ENCODE measurements around the gene THBS3.
A peak's percentile ranks its signal among the peaks of the same experiment; 100 is the strongest.
"Not testable (repeated sequence)": the region's sequence is repeated elsewhere in the genome, so short reads cannot be mapped to it uniquely, and the experiment has no call there.

The THBS3 gene

DNA sequence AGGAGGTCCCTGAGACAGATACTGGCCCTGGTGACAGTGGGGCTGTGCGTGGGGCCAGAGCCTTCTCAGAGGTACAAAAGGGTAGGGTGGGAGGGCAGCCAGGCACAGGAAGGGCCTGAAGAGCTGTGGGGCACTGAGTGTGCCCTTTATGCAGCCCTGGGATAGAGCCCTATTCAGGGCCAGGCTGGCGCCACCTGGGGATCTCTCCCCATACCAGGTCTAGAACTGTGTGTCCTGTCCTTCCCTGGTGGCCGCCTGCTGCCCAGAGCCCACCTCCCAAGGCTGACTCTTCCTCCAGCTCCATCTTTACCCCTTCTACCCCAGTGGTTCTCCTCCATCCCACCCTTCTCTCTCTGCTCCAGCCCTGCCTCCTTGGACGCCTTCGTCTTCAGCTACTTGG, 25.8 kb upstream of the THBS3 start:
- 100% methylated on average over 1 of the region's 5 CpGs; no CpG with 5 or more reads in 1 of the 2 experiments for WGBS, 2 experiments (ENCODE audit: insufficient coverage in 2 of 2)
- not testable (repeated sequence) for H3K4me1 ChIP-seq (ENCODE audit: control insufficient read depth, insufficient read depth, low read length, poor library complexity, severe bottlenecking); H3K4me3 ChIP-seq (ENCODE audit: extremely low read depth, insufficient read depth, low read length, poor library complexity, severe bottlenecking); H3K9me3 ChIP-seq (ENCODE audit: control insufficient read depth, low read length); H3K27ac ChIP-seq (ENCODE audit: low read depth, low read length, severe bottlenecking)
- H3K36me3 ChIP-seq (ENCODE audit: control insufficient read depth, insufficient read depth, low read length), result peaks cover 20% of the 10 kb centered on the region

DNA sequence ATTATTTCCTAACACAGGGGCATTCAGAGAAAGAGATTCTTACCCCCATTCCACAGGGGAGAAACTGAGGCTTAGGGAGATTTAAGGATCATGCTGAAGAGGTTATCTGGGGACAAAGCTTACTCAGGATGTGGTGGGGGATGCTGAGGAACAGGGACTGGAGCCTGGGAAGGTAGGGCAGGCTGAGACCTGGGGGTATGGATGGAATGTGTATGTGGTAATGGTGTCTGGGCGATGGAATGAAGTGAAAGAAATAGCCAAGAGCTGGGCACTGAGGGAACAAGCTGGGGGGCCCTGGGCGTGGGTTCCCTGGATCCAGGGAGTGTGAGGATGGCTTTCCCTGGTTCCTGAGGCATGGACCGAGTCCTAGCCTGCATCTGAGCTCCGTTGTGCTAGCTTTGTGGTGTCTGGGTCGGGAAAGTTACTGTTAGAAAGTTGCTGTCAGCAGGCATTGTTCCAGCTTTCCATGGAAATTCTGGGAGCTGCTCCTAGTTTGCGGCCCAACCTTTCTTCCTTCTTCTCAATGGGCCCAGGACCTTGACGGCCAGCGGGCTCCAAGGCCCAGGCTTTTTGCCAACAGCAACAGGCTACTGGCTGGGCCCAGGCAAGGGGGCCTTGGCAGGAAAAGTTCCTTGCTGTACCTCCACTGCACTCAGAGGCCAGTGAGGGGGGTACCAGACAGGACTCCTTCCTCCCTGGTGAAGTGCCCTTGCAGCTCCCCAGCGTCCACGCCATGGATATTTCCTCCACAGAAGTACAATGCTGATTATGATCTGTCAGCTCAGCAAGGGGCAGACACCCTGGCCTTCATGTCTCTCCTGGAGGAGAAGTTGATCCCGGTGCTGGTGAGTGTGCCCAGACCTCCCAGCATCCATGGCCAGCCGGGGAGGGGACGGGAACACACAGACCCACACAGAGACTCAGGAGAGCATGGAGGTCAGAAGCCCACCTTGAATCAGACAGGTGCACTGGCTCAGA, 24.6 kb upstream of the THBS3 start:
- peaks cover 15% of the 10 kb centered on the region for H3K36me3 ChIP-seq (ENCODE audit: control insufficient read depth, insufficient read depth, low read length)
- not testable (repeated sequence) for H3K9me3 ChIP-seq (ENCODE audit: control insufficient read depth, low read length); H3K27ac ChIP-seq (ENCODE audit: low read depth, low read length, severe bottlenecking); H3K4me3 ChIP-seq (ENCODE audit: extremely low read depth, insufficient read depth, low read length, poor library complexity, severe bottlenecking); H3K4me1 ChIP-seq (ENCODE audit: control insufficient read depth, insufficient read depth, low read length, poor library complexity, severe bottlenecking)
- 92 to 97% methylated on average over 6 to 7 of the region's 13 CpGs for WGBS, 2 experiments (ENCODE audit: insufficient coverage in 2 of 2)

DNA sequence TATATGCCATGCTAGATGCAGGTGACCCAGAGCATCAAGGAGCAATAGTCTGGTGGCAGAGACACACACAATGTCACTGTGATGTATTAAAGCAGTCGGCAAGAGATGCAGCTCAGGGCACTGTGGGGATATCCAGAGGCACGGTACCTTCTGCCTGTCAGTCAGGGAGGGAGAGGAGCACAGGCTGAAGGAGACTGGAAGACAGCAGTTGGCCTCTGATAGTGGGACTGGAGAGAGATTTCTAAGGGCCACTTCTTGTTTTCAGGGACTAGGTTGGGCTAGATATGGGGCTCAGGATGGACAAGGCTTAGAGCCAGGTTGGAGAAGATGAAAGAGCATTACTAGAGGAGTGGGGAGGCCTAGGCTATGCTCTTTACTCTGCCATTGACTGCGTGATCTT, 23.6 kb upstream of the THBS3 start:
- H3K36me3 ChIP-seq (ENCODE audit: control insufficient read depth, insufficient read depth, low read length); H3K9me3 ChIP-seq (ENCODE audit: control insufficient read depth, low read length); H3K4me3 ChIP-seq (ENCODE audit: extremely low read depth, insufficient read depth, low read length, poor library complexity, severe bottlenecking); H3K4me1 ChIP-seq (ENCODE audit: control insufficient read depth, insufficient read depth, low read length, poor library complexity, severe bottlenecking); H3K27ac ChIP-seq (ENCODE audit: low read depth, low read length, severe bottlenecking): not testable (repeated sequence)
- 88% methylated on average over 2 to 3 of the region's 3 CpGs for WGBS, 2 experiments (ENCODE audit: insufficient coverage in 2 of 2)

DNA sequence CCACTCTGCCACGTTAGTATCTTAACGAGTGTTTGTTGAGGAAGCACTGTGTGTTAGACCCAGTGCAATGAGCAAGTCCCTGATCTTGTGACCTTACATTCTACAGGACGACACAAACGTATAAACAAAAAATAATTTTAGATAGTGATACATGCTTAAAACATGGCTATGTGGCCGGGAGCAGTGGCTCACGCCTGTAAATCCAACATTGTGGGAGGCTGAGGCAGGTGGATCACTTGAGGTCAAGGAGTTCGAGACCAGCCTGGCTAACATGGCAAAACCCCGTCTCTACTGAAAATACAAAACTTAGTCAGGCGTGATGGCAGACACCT, 20.4 kb upstream of the THBS3 start:
- WGBS, 2 experiments (ENCODE audit: insufficient coverage in 2 of 2), result 83 to 85% methylated on average over 7 to 8 of the region's 9 CpGs
- Histone ChIP-seq H3K9me3 (ENCODE audit: control insufficient read depth, low read length) (no peaks in the 10 kb centered on the region), H3K36me3 (ENCODE audit: control insufficient read depth, insufficient read depth, low read length) (no peaks in the 10 kb centered on the region), H3K4me1 (ENCODE audit: control insufficient read depth, insufficient read depth, low read length, poor library complexity, severe bottlenecking) (peaks cover 15% of the 10 kb centered on the region), H3K4me3 (ENCODE audit: extremely low read depth, insufficient read depth, low read length, poor library complexity, severe bottlenecking) (peak overlapping the region; percentile 74), H3K27ac (ENCODE audit: low read depth, low read length, severe bottlenecking) (peak overlapping the region; percentile 83)

DNA sequence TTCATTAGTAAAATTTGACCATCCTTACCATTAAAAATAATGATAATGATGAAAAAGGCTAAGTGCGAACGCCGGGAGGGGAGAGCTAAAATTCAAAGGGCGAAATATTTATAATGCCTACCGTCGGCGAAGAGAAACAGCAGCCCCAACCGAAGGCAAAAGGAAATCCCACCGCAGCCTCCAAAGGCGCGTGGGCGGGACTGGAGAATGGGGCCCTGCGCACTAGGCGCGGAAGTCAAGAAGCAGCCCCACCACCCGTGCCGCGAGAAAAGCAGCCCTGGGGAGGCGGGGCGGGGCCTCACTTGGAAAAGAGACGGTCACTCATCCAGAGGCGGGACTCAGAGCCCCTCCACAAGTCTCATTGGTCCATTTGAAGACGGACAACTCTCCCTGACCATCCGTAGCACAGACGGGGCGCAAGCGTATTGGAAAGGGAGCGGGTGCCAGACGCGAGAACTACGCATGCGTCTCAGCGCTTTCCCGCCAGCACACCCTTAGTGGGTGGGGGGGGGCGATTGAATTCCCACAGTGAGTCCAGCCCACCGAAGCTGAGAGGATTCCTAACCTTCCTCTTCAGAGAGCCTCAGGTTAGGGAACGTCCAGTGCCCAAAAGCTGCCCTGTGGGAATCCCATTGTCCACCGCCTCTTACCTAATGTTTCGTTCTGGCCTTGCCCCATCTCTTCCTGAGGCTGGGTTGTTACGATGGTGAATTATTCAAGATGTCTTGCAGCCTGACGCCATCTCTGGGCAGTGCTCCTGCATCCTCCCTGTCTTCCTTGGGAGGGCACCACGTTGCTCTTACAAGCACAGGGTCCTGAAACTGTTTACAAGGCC, 19.8 kb upstream of the THBS3 start:
- peaks cover 14% of the 10 kb centered on the region for H3K4me1 ChIP-seq (ENCODE audit: control insufficient read depth, insufficient read depth, low read length, poor library complexity, severe bottlenecking)
- no peaks in the 10 kb centered on the region for H3K9me3 ChIP-seq (ENCODE audit: control insufficient read depth, low read length)
- WGBS, 2 experiments (ENCODE audit: insufficient coverage in 2 of 2), result 0 to 2% methylated on average over 23 to 26 of the region's 42 CpGs
- peak overlapping the region; percentile 97 for H3K27ac ChIP-seq (ENCODE audit: low read depth, low read length, severe bottlenecking)
- H3K36me3 ChIP-seq (ENCODE audit: control insufficient read depth, insufficient read depth, low read length), result no peaks in the 10 kb centered on the region
- H3K4me3 ChIP-seq (ENCODE audit: extremely low read depth, insufficient read depth, low read length, poor library complexity, severe bottlenecking), result peak overlapping the region; percentile 74

DNA sequence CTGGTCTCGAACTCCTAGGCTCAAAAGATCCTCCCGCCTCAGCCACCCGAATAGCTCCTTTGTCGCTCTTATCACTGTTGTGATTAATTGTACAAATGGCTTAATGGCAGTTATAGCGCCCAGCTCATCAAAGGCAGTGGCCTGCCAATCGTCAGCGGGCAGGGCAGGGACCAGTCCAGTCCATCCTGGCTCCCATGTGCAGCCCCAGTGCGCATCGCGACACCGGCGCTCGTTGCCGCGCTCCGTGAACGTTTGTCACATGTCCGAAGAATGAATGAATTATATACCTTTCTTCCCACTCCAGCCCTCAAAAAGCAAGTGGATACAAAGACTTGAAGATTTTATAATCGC, 19.2 kb upstream of the THBS3 start:
- H3K36me3 ChIP-seq (ENCODE audit: control insufficient read depth, insufficient read depth, low read length), result no peaks in the 10 kb centered on the region
- H3K27ac ChIP-seq (ENCODE audit: low read depth, low read length, severe bottlenecking), result peak overlapping the region; percentile 97
- WGBS, 2 experiments (ENCODE audit: insufficient coverage in 2 of 2), result 0% methylated on average over 13 to 14 of the region's 19 CpGs
- H3K4me3 ChIP-seq (ENCODE audit: extremely low read depth, insufficient read depth, low read length, poor library complexity, severe bottlenecking), result peak overlapping the region; percentile 74
- peaks cover 9% of the 10 kb centered on the region for H3K4me1 ChIP-seq (ENCODE audit: control insufficient read depth, insufficient read depth, low read length, poor library complexity, severe bottlenecking)
- no peaks in the 10 kb centered on the region for H3K9me3 ChIP-seq (ENCODE audit: control insufficient read depth, low read length)

DNA sequence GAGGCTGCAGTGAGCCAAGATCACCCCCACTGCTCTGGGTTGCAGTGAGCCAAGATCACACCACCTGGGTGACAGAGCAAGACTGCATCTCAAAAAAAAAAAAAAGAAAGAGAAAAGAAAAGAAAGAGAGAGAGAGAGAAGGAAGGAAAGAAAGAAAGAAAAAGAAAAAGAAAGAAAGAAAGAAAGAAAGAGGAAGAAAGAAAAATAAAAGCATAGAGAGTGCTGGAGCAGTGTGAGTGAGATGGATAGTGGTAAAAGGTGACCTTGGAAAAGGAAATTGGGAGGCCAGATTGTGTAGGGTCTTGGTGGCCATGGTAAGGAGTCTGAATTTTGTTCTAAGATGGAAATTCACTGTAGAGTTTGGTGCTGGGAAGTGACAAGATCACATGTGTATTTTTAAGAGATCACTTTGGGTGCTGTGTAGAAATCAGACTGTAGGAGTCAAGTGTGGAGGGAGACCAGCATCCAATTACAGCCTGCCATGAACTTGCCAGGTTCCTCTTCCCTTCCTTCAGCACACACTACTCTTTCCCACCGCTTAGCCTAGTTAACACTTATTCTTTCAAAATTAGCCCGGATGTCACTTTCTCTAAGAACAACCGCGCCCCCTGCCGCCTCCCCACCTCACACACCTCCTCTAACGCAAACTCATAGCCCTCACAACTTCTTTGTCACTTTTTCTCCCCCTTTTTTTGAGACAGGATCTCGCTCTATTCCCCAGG, 18.7 kb upstream of the THBS3 start:
- Histone ChIP-seq H3K27ac (ENCODE audit: low read depth, low read length, severe bottlenecking) (peak overlapping the region; percentile 97), H3K4me3 (ENCODE audit: extremely low read depth, insufficient read depth, low read length, poor library complexity, severe bottlenecking) (peak overlapping the region; percentile 74), H3K9me3 (ENCODE audit: control insufficient read depth, low read length) (no peaks in the 10 kb centered on the region), H3K36me3 (ENCODE audit: control insufficient read depth, insufficient read depth, low read length) (no peaks in the 10 kb centered on the region), H3K4me1 (ENCODE audit: control insufficient read depth, insufficient read depth, low read length, poor library complexity, severe bottlenecking) (peaks cover 9% of the 10 kb centered on the region)
- WGBS, 2 experiments (ENCODE audit: insufficient coverage in 2 of 2), result 0 to 1% methylated on average over 6 of the region's 7 CpGs

DNA sequence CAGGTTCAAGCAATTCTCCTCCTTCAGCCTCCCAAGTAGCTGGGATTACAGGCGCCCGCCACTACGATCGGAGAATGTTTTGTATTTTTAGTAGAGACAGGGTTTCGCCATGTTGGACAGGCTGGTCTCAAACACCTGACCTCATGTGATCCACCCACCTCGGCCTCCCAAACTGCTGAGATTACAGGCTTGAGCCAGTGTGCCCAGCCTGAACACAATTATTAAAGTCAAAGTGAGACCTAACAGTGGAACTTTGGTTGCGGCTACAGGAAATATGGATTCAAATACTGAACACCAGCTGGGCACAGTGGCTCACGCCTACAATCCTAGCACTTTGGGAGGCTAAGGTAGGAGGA, 17.7 kb upstream of the THBS3 start:
- not testable (repeated sequence) for H3K9me3 ChIP-seq (ENCODE audit: control insufficient read depth, low read length); H3K36me3 ChIP-seq (ENCODE audit: control insufficient read depth, insufficient read depth, low read length)
- H3K4me3 ChIP-seq (ENCODE audit: extremely low read depth, insufficient read depth, low read length, poor library complexity, severe bottlenecking), result peak overlapping the region; percentile 74
- 92 to 96% methylated on average over 4 to 8 of the region's 8 CpGs for whole genome bisulfite sequencing, 2 experiments (ENCODE audit: insufficient coverage in 2 of 2)
- peak overlapping the region; percentile 97 for H3K27ac ChIP-seq (ENCODE audit: low read depth, low read length, severe bottlenecking)
- H3K4me1 ChIP-seq (ENCODE audit: control insufficient read depth, insufficient read depth, low read length, poor library complexity, severe bottlenecking), result peaks cover 11% of the 10 kb centered on the region

DNA sequence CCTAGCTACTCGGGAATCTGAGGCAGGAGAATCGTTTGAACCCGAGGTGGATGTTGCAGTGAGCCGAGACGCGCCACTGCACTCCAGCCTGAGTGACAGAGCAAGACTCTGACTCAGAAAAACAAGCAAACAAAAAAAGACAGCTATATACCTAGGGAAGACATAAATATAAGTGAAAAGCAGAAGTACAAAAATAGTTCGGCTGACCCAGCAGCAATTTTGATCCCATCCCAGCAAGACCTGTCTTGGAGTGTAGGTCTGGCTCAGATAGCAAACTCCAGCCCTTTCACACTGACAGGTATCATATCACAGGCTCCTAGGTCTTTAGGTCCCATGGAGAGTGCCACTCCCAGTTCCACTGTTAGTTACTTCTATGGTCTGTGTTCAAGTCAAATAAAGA, 15.3 kb upstream of the THBS3 start:
- Histone ChIP-seq H3K27ac (ENCODE audit: low read depth, low read length, severe bottlenecking) (no peak overlapping the region), H3K4me1 (ENCODE audit: control insufficient read depth, insufficient read depth, low read length, poor library complexity, severe bottlenecking) (peaks cover 14% of the 10 kb centered on the region), H3K4me3 (ENCODE audit: extremely low read depth, insufficient read depth, low read length, poor library complexity, severe bottlenecking) (no peak overlapping the region), H3K9me3 (ENCODE audit: control insufficient read depth, low read length) (no peaks in the 10 kb centered on the region), H3K36me3 (ENCODE audit: control insufficient read depth, insufficient read depth, low read length) (no peaks in the 10 kb centered on the region)
- 90 to 100% methylated on average over 1 to 5 of the region's 7 CpGs for WGBS, 2 experiments (ENCODE audit: insufficient coverage in 2 of 2)

DNA sequence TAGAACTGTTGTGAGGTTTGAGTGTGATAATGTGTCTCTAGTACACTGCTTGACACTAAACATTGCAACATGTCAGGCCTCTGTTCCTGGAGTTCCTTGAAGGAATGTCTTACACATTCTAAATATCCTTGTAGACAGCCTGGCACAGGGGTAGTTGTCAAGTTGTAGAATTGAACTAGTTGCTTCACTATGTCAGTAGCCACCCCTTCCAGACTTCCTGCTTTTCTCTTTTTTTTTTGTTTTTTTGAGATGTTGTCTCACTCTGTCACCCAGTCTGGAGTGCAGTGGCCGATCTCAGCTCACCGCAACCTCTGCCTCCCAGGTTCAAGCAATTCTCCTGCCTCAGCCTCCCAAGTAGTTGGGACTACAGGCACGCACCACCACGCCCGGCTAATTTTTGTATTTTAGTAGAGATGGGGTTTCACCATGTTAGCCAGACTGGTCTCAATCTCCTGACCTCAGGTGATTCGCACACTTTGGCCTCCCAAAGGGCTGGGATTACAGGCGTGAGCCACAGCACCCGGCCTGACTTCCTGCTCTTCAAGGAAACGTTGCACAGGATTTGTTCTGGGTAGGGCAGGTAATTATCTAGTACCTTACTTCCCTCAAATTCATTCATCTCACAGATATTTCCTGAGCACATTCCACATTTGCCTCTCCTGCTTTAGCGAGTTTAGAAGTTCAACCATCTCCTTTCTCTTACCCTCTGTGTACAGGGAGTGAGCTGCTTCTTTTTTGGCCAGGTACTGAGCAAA, 12.7 kb upstream of the THBS3 start:
- WGBS, 2 experiments (ENCODE audit: insufficient coverage in 2 of 2), result 86 to 100% methylated on average over 5 to 9 of the region's 10 CpGs
- peak overlapping the region; percentile 6 for H3K27ac ChIP-seq (ENCODE audit: low read depth, low read length, severe bottlenecking)
- not testable (repeated sequence) for H3K4me1 ChIP-seq (ENCODE audit: control insufficient read depth, insufficient read depth, low read length, poor library complexity, severe bottlenecking); H3K9me3 ChIP-seq (ENCODE audit: control insufficient read depth, low read length); H3K4me3 ChIP-seq (ENCODE audit: extremely low read depth, insufficient read depth, low read length, poor library complexity, severe bottlenecking); H3K36me3 ChIP-seq (ENCODE audit: control insufficient read depth, insufficient read depth, low read length)
